MM.1S (cell line): ENCODE data around the gene TMEM169.

Source experiments
- CTCF ChIP-seq: fragments of 300-600 bp; sonication (generic); IDR thresholded peaks from 2 replicates; pipeline ENCODE4 v1.5.1; 2016; ENCODE audit warnings: antibody characterized with exemption, low read length, mixed read lengths
- EZH2 ChIP-seq: fragments of 300-600 bp; sonication (generic); optimal IDR thresholded peaks from 2 replicates; pipeline ENCODE3; 2017; ENCODE audit warnings: low read depth, mild to moderate bottlenecking, antibody characterized with exemption, low read length, mixed read lengths

GRCh38 chr2:216107320-216107719 is 25.6 kb downstream of the TMEM169 start:
- TF ChIP-seq CTCF (no peak), EZH2 (no peak)
